ENCODE measurements around the gene ACER1. TPM values are rescaled to one million over a fixed set of nuclear protein-coding genes. Genes with fewer than 3 reads are reported as not detected.

Gene ACER1
- total RNA-seq, 2 donors from 2014 or later = not detected

- Mint-ChIP-seq H3K27ac (no peak overlapping the region), H3K27me3 (no peaks in the 10 kb centered on the region), H3K4me3 (no peak overlapping the region), H3K9me3 (no peaks in the 10 kb centered on the region), H3K36me3 (no peaks in the 10 kb centered on the region), H3K4me1 (ENCODE audit: low read depth in 2 of 2) (peaks cover 10 to 26% of the 10 kb centered on the region in 2 donors)
- DNase-seq (ENCODE audit: low spot score) (no peak), ATAC-seq (no peak)
These were observed 70.1 kb downstream of the ACER1 start for GRCh38 chr19:6263306-6263705.

- Mint-ChIP-seq H3K4me1 (ENCODE audit: low read depth in 2 of 2) (peaks cover 7 to 20% of the 10 kb centered on the region in 2 donors), H3K9me3 (no peaks in the 10 kb centered on the region), H3K36me3 (no peaks in the 10 kb centered on the region), H3K27me3 (no peaks in the 10 kb centered on the region), H3K27ac (no peak overlapping the region), H3K4me3 (no peak overlapping the region)
- ATAC-seq (no peak), DNase-seq (ENCODE audit: low spot score) (no peak)
These were observed 70.9 kb downstream of the ACER1 start for GRCh38 chr19:6262519-6262918.

GRCh38 chr19:6261883-6262282 is 71.5 kb downstream of the ACER1 start:
- H3K4me1 Mint-ChIP-seq (ENCODE audit: low read depth in 2 of 2) = peaks cover 7 to 21% of the 10 kb centered on the region in 2 donors
- H3K36me3 Mint-ChIP-seq = no peaks in the 10 kb centered on the region
- no peak for DNase-seq (ENCODE audit: low spot score)
- no peaks in the 10 kb centered on the region for H3K27me3 Mint-ChIP-seq
- H3K27ac Mint-ChIP-seq = no peak overlapping the region
- no peak for ATAC-seq
- H3K9me3 Mint-ChIP-seq = no peaks in the 10 kb centered on the region
- H3K4me3 Mint-ChIP-seq = no peak overlapping the region

GRCh38 chr19:6260912-6261650 is 72.3 kb downstream of the ACER1 start:
- DNase-seq (ENCODE audit: low spot score) (no peak), ATAC-seq (no peak)
- Mint-ChIP-seq H3K27ac (no peak overlapping the region), H3K9me3 (no peaks in the 10 kb centered on the region), H3K36me3 (no peaks in the 10 kb centered on the region), H3K27me3 (no peaks in the 10 kb centered on the region), H3K4me3 (no peak overlapping the region), H3K4me1 (ENCODE audit: low read depth in 2 of 2) (peaks cover 7 to 21% of the 10 kb centered on the region in 2 donors)

GRCh38 chr19:6260376-6260775 is 73.0 kb downstream of the ACER1 start:
- Mint-ChIP-seq H3K27ac (no peak overlapping the region), H3K9me3 (no peaks in the 10 kb centered on the region), H3K4me3 (no peak overlapping the region), H3K36me3 (no peaks in the 10 kb centered on the region), H3K27me3 (no peaks in the 10 kb centered on the region), H3K4me1 (ENCODE audit: low read depth in 2 of 2) (peaks cover 7 to 21% of the 10 kb centered on the region in 2 donors)
- no peak for DNase-seq (ENCODE audit: low spot score)
- peak in 1 of 2 donors; percentile 25 for ATAC-seq

GRCh38 chr19:6259312-6259861 is 74.0 kb downstream of the ACER1 start:
- Mint-ChIP-seq H3K27ac (no peak overlapping the region), H3K27me3 (no peaks in the 10 kb centered on the region), H3K36me3 (no peaks in the 10 kb centered on the region), H3K9me3 (no peaks in the 10 kb centered on the region), H3K4me3 (no peak overlapping the region), H3K4me1 (ENCODE audit: low read depth in 2 of 2) (peaks cover 7 to 24% of the 10 kb centered on the region in 2 donors)
- peak in 1 of 2 donors; percentile 11 for ATAC-seq
- no peak for DNase-seq (ENCODE audit: low spot score)

GRCh38 chr19:6258812-6259311 is 74.5 kb downstream of the ACER1 start:
- DNase-seq (ENCODE audit: low spot score) (no peak), ATAC-seq (no peak)
- Mint-ChIP-seq H3K27me3 (no peaks in the 10 kb centered on the region), H3K9me3 (no peaks in the 10 kb centered on the region), H3K4me3 (no peak overlapping the region), H3K36me3 (no peaks in the 10 kb centered on the region), H3K4me1 (ENCODE audit: low read depth in 2 of 2) (peaks cover 7 to 24% of the 10 kb centered on the region in 2 donors), H3K27ac (no peak overlapping the region)

Other genes with a start within 250 kb of the ACER1 start
- gene RFX2, start 223.1 kb downstream of the ACER1 start, total RNA-seq = 1 to 10 TPM; 6.6 to 6.9 TPM
- not detected for gene ACSBG2, start 197.9 kb downstream of the ACER1 start, total RNA-seq
- 100 to 1,000 TPM in 1 of 2 donors, 10 to 100 TPM in 1; 44.7 to 104 TPM for gene MLLT1, start 53.6 kb downstream of the ACER1 start, total RNA-seq
- 100 to 1,000 TPM; 115 to 146 TPM for gene CLPP, start 27.9 kb upstream of the ACER1 start, total RNA-seq
- gene ALKBH7, start 39.2 kb upstream of the ACER1 start, total RNA-seq = 10 to 100 TPM; 29.2 to 31.3 TPM
- gene PSPN, start 42.3 kb upstream of the ACER1 start, total RNA-seq = 1 to 10 TPM; 1.8 to 1.9 TPM
- 10 to 100 TPM; 71.1 to 72.6 TPM for gene GTF2F1, start 59.6 kb upstream of the ACER1 start, total RNA-seq
- 100 to 1,000 TPM; 260 to 386 TPM for gene KHSRP, start 91.2 kb upstream of the ACER1 start, total RNA-seq
- not detected for gene SLC25A41, start 100.2 kb upstream of the ACER1 start, total RNA-seq
- gene SLC25A23, start 126.2 kb upstream of the ACER1 start, total RNA-seq = 10 to 100 TPM in 1 of 2 donors, 1 to 10 TPM in 1; 5.4 to 10.5 TPM
- gene CRB3, start 130.7 kb upstream of the ACER1 start, total RNA-seq = not detected
- 100 to 1,000 TPM in 1 of 2 donors, 10 to 100 TPM in 1; 73.6 to 131 TPM for gene DENND1C, start 148.2 kb upstream of the ACER1 start, total RNA-seq
- gene TUBB4A, start 168.7 kb upstream of the ACER1 start, total RNA-seq = 1 to 10 TPM; 1.4 to 3.2 TPM
- gene TNFSF9, start 197.4 kb upstream of the ACER1 start, total RNA-seq = 1 to 10 TPM; 3.4 to 3.8 TPM

All from natural killer cell treated with Interleukin-12 subunit alpha and Interleukin-12 subunit beta and Interleukin-15 and Interleukin-18, amount 100 ng/mL, for 72 hours (primary cell).